GM23338 (cell line): ENCODE data around the gene CERK. TPM values are rescaled to one million over a fixed set of nuclear protein-coding genes. Genes with fewer than 3 reads are reported as not detected.

Experiments used
- ATAC-seq: fragments of 200-7000 bp; cut with Tn5 transposase; 3 replicates; pipeline ENCODE4 v1.9.1; 2020
- DNase-seq: peaks from one replicate; pipeline ENCODE4 v3.0.0-alpha.2; 2015; ENCODE audit warnings: low spot score
- H2AFZ ChIP-seq: fragments of 200-600 bp; sonication (generic); 2 replicates; pipeline ENCODE4 v1.8.0; 2016; ENCODE audit warnings: antibody characterized with exemption, mild to moderate bottlenecking, moderate library complexity
- H3F3A ChIP-seq: fragments of 200-600 bp; sonication (generic); replicated peaks from 2 replicates; pipeline ENCODE4 v1.8.0; 2017; ENCODE audit warnings: antibody characterized with exemption, mixed run types, low read depth
- H3K27ac ChIP-seq: fragments of 200-600 bp; sonication (generic); 2 replicates; pipeline ENCODE4 v1.6.1; 2016; ENCODE audit warnings: low read depth
- H3K27me3 ChIP-seq: fragments of 200-600 bp; sonication (generic); 2 replicates; pipeline ENCODE4 v1.8.0; 2016; ENCODE audit warnings: mild to moderate bottlenecking, mixed run types, moderate library complexity; ENCODE audit not compliant: insufficient read depth
- H3K36me3 ChIP-seq: fragments of 200-600 bp; sonication (generic); 2 replicates; pipeline ENCODE4 v1.8.0; 2016; ENCODE audit warnings: mild to moderate bottlenecking; ENCODE audit not compliant: insufficient read depth
- H3K4me1 ChIP-seq: fragments of 200-600 bp; sonication (generic); 2 replicates; pipeline ENCODE4 v1.8.0; 2016; ENCODE audit warnings: mild to moderate bottlenecking, moderate library complexity; ENCODE audit not compliant: insufficient read depth
- H3K4me2 ChIP-seq: fragments of 200-600 bp; sonication (generic); 2 replicates; pipeline ENCODE4 v1.7.1; 2017; ENCODE audit warnings: mixed run types
- H3K4me3 ChIP-seq: fragments of 200-600 bp; sonication (generic); 2 replicates; pipeline ENCODE4 v1.6.1; 2016; ENCODE audit warnings: mixed run types
- H3K79me2 ChIP-seq: fragments of 200-600 bp; sonication (generic); replicated peaks from 2 replicates; pipeline ENCODE4 v1.8.0; 2017; ENCODE audit warnings: mild to moderate bottlenecking; ENCODE audit not compliant: insufficient read depth
- H3K9me2 ChIP-seq: fragments of 200-600 bp; sonication (generic); 2 replicates; pipeline ENCODE4 v1.8.0; 2017; ENCODE audit not compliant: insufficient read depth
- H4K20me1 ChIP-seq: fragments of 200-600 bp; sonication (generic); replicated peaks from 2 replicates; pipeline ENCODE4 v1.8.0; 2017; ENCODE audit warnings: mild to moderate bottlenecking; ENCODE audit not compliant: insufficient read depth
- H3K27ac Mint-ChIP-seq: 2 replicates; pipeline ENCODE4 v1.8.0; 2020; ENCODE audit warnings: inconsistent platforms, mild to moderate bottlenecking, moderate library complexity, mixed read lengths
- H3K27me3 Mint-ChIP-seq: 3 replicates; pipeline ENCODE4 v1.8.0; 2022; ENCODE audit warnings: low read depth, mild to moderate bottlenecking, moderate library complexity, mixed read lengths, inconsistent platforms; ENCODE audit not compliant: insufficient read depth, poor library complexity
- H3K36me3 Mint-ChIP-seq: 3 replicates; pipeline ENCODE4 v1.8.0; 2021; ENCODE audit warnings: low read depth, mild to moderate bottlenecking, inconsistent platforms, moderate library complexity, mixed read lengths
- H3K4me1 Mint-ChIP-seq: 3 replicates; pipeline ENCODE4 v1.8.0; 2020; ENCODE audit warnings: mild to moderate bottlenecking, inconsistent platforms, mixed read lengths
- H3K4me3 Mint-ChIP-seq: 3 replicates; pipeline ENCODE4 v1.8.0; 2021; ENCODE audit warnings: moderate library complexity, mild to moderate bottlenecking, inconsistent platforms, mixed read lengths
- H3K9me3 Mint-ChIP-seq: 3 replicates; pipeline ENCODE4 v1.8.0; 2020; ENCODE audit warnings: moderate library complexity, mild to moderate bottlenecking, inconsistent platforms, mixed read lengths
- CTCF ChIP-seq, 2 experiments: fragments of 200-600 bp in 1 of 2; sonication (generic) in 1 of 2; conservative IDR thresholded peaks; 2 replicates each; pipeline versions ENCODE4 v1.5.1 to v1.6.1; 2016 to 2017; ENCODE audit warnings: antibody characterized with exemption in 2 of 2, low read depth in 2 of 2, mild to moderate bottlenecking in 2 of 2, moderate library complexity in 1 of 2
- NANOG ChIP-seq: IDR thresholded peaks from 2 replicates; pipeline ENCODE4 v1.6.1; 2016; ENCODE audit warnings: antibody characterized with exemption, borderline replicate concordance
- POLR2AphosphoS5 ChIP-seq: IDR thresholded peaks from 2 replicates; pipeline ENCODE4 v1.6.1; 2016; ENCODE audit warnings: antibody characterized with exemption, low read depth
- STAT1 ChIP-seq: IDR thresholded peaks from one replicate; pipeline ENCODE4 v1.6.1; 2016; ENCODE audit warnings: antibody characterized with exemption; ENCODE audit not compliant: unreplicated experiment
- ZNF331 ChIP-seq: fragments of 250-450 bp; sonication (Bioruptor Pico); IDR thresholded peaks from 2 replicates; pipeline ENCODE4 v1.5.0; 2020; ENCODE audit warnings: low read depth, mild to moderate bottlenecking, moderate library complexity
- ZNF462 ChIP-seq: fragments of 250-450 bp; sonication (Bioruptor Pico); IDR thresholded peaks from 2 replicates; pipeline ENCODE4 v1.5.0; 2020; ENCODE audit warnings: mild to moderate bottlenecking, moderate library complexity
- polyA plus RNA-seq: library from polyadenylated mRNA; unstranded; fragments of >200 nt; fragmentation: Nextera tagmentation; extraction: Ambion mirVana; gene quantifications from 2 replicates; pipeline ENCODE4 v1.2.1, GENCODE V29; 2016
- total RNA-seq: library from RNA; depleted of rRNA; stranded (reverse); fragments of >200 nt; shearing (Covaris generic); gene quantifications from 2 replicates; pipeline ENCODE4 v1.2.3, GENCODE V29; 2014
- TF ChIP-seq, protein P1 (sequence below): IDR thresholded peaks from 2 replicates; pipeline ENCODE4 v1.6.1; 2016; ENCODE audit warnings: antibody characterized with exemption

Gene CERK
- total and polyA plus RNA-seq, 2 experiments from 2014 or later, result 12.7 to 62.9 TPM

- TF ChIP-seq ZNF462, result no peak
- no peak for TF ChIP-seq POLR2AphosphoS5
- TF ChIP-seq NANOG, result no peak
- TF ChIP-seq ZNF331 (CRISPR knock-in tag), result no peak
- TF ChIP-seq, protein P1, sequence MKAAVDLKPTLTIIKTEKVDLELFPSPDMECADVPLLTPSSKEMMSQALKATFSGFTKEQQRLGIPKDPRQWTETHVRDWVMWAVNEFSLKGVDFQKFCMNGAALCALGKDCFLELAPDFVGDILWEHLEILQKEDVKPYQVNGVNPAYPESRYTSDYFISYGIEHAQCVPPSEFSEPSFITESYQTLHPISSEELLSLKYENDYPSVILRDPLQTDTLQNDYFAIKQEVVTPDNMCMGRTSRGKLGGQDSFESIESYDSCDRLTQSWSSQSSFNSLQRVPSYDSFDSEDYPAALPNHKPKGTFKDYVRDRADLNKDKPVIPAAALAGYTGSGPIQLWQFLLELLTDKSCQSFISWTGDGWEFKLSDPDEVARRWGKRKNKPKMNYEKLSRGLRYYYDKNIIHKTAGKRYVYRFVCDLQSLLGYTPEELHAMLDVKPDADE, result no peak
- TF ChIP-seq CTCF (conservative IDR thresholded peaks at IDR 0.05; ENCODE audit: low read depth in 2 of 2), result no peak
- no peak for TF ChIP-seq STAT1
These were observed 13.0 kb downstream of the CERK start (continued) for GRCh38 chr22:46725096-46725495.

- Histone ChIP-seq H3K4me3 (no peak overlapping the region), H3K27ac (no peak overlapping the region), H3K4me1 (no peaks in the 10 kb centered on the region), H3F3A (no peaks in the 10 kb centered on the region), H3K4me2 (no peak overlapping the region), H3K27me3 (no peaks in the 10 kb centered on the region), H2AFZ (no peak overlapping the region), H3K9me2 (no peaks in the 10 kb centered on the region), H3K79me2 (peaks cover 15% of the 10 kb centered on the region), H3K36me3 (no peaks in the 10 kb centered on the region), H4K20me1 (peaks cover 3% of the 10 kb centered on the region)
- peaks cover 11% of the 10 kb centered on the region; the same call in 2 of the 3 replicates for H3K36me3 Mint-ChIP-seq
- DNase-seq (no peak), ATAC-seq (no peak)
- H3K4me1 Mint-ChIP-seq, result peaks cover 9% of the 10 kb centered on the region; the same call in 2 of the 3 replicates
- peaks cover 6% of the 10 kb centered on the region for H3K27me3 Mint-ChIP-seq
- H3K4me3 Mint-ChIP-seq, result no peak overlapping the region
- no peaks in the 10 kb centered on the region for H3K9me3 Mint-ChIP-seq
- no peak for TF ChIP-seq NANOG
- H3K27ac Mint-ChIP-seq, result no peak overlapping the region
These were observed 14.2 kb downstream of the CERK start for GRCh38 chr22:46723882-46724281.
